Hepatocyte (in vitro differentiated cells): ENCODE results near the gene SERTAD3. TPM values are rescaled to one million over a fixed set of nuclear protein-coding genes. Genes with fewer than 3 reads are reported as not detected.

Source experiments
- DNase-seq: peaks from one replicate; pipeline ENCODE4 v3.0.0-alpha.2; 2016; ENCODE audit warnings: low spot score
- H2AFZ ChIP-seq: fragments of 200-600 bp; sonication (generic); 2 replicates; pipeline ENCODE4 v1.6.0; 2016; ENCODE audit warnings: antibody characterized with exemption, mild to moderate bottlenecking
- H3K27ac ChIP-seq: fragments of 200-600 bp; sonication (generic); 2 replicates; pipeline ENCODE4 v1.5.1; 2016; ENCODE audit warnings: mild to moderate bottlenecking
- H3K27me3 ChIP-seq: fragments of 200-600 bp; sonication (generic); 2 replicates; pipeline ENCODE4 v1.6.1; 2016
- H3K36me3 ChIP-seq: fragments of 200-600 bp; sonication (generic); replicated peaks from 2 replicates; pipeline ENCODE4 v1.5.1; 2016; ENCODE audit warnings: low read depth; ENCODE audit not compliant: insufficient read depth
- H3K4me1 ChIP-seq: fragments of 200-600 bp; sonication (generic); 2 replicates; pipeline ENCODE4 v1.5.1; 2016; ENCODE audit warnings: mild to moderate bottlenecking, moderate library complexity; ENCODE audit not compliant: insufficient read depth
- H3K4me2 ChIP-seq: fragments of 200-600 bp; sonication (generic); 2 replicates; pipeline ENCODE4 v1.6.0; 2016
- H3K4me3 ChIP-seq: fragments of 200-600 bp; sonication (generic); 2 replicates; pipeline ENCODE4 v1.5.1; 2016; ENCODE audit warnings: mild to moderate bottlenecking
- H3K79me2 ChIP-seq: fragments of 200-600 bp; sonication (generic); 2 replicates; pipeline ENCODE4 v1.6.0; 2017; ENCODE audit warnings: mild to moderate bottlenecking
- H3K9me2 ChIP-seq: fragments of 200-600 bp; sonication (generic); replicated peaks from 2 replicates; pipeline ENCODE4 v1.6.0; 2017; ENCODE audit warnings: mild to moderate bottlenecking; ENCODE audit not compliant: insufficient read depth
- H3K9me3 ChIP-seq: fragments of 200-600 bp; sonication (generic); 2 replicates; pipeline ENCODE4 v1.5.1; 2016; ENCODE audit warnings: low read depth, mild to moderate bottlenecking
- H4K20me1 ChIP-seq: fragments of 200-600 bp; sonication (generic); 2 replicates; pipeline ENCODE4 v1.6.0; 2016; ENCODE audit warnings: mild to moderate bottlenecking; ENCODE audit not compliant: insufficient read depth, poor library complexity, severe bottlenecking
- CTCF ChIP-seq: fragments of 200-600 bp; sonication (generic); IDR thresholded peaks from 2 replicates; pipeline ENCODE4 v1.5.1; 2016; ENCODE audit warnings: antibody characterized with exemption, mild to moderate bottlenecking; ENCODE audit not compliant: poor library complexity
- EZH2 ChIP-seq: fragments of 200-600 bp; sonication (generic); IDR thresholded peaks from 2 replicates; pipeline ENCODE4 v1.6.1; 2016; ENCODE audit warnings: antibody characterized with exemption, mild to moderate bottlenecking, borderline replicate concordance
- EZH2phosphoT487 ChIP-seq: fragments of 200-600 bp; sonication (generic); IDR thresholded peaks from one replicate; pipeline ENCODE4 v1.6.1; 2018; ENCODE audit warnings: antibody characterized with exemption, mild to moderate bottlenecking, low read depth, moderate library complexity; ENCODE audit not compliant: unreplicated experiment, severe bottlenecking
- WGBS: methylation state at CpG from one replicate; pipeline ENCODE4 v1.1.6; 2016; ENCODE audit warnings: low lambda C conversion rate; ENCODE audit errors: missing lambda C conversion rate; 5-methylcytosine and 5-hydroxymethylcytosine counted together
- polyA plus RNA-seq: library from polyadenylated mRNA; unstranded; fragments of >200 nt; fragmentation: Nextera tagmentation; extraction: Ambion mirVana; gene quantifications from 2 replicates; pipeline ENCODE4 v1.2.1, GENCODE V29; 2016
- total RNA-seq: library from RNA; depleted of rRNA; stranded (reverse); fragments of >200 nt; gene quantifications from 2 replicates; pipeline ENCODE4 v1.2.3, GENCODE V29; 2014

SERTAD3 gene
- total RNA-seq = 36.4 and 40.4 TPM in 2 replicates
- polyA plus RNA-seq = 62.2 and 64.0 TPM in 2 replicates

GRCh38 chr19:40444000-40444824 lies at the start of gene SERTAD3:
Gene SERTAD3 (minus strand): TSS chr19:40444335. CDS start chr19:40442080, 2,255 bp downstream.
- peaks cover 28% of the 10 kb centered on the region for H4K20me1 ChIP-seq
- H3K27ac ChIP-seq = peak within 1 kb of the TSS; percentile 98
- H3K4me3 ChIP-seq = peak within 1 kb of the TSS; percentile 60
- no peak for TF ChIP-seq EZH2phosphoT487
- no peak for TF ChIP-seq CTCF
- no peak for TF ChIP-seq EZH2
- H3K4me2 ChIP-seq = peak within 1 kb of the TSS; percentile 79
- DNase-seq = peak; percentile 99
- under 1% methylated on average over 33 of the region's 72 CpGs for WGBS
- no peaks in the 10 kb centered on the region for H3K27me3 ChIP-seq
- H3K9me2 ChIP-seq = no peaks in the 10 kb centered on the region
- H3K36me3 ChIP-seq = no peaks in the 10 kb centered on the region
- peak within 1 kb of the TSS; percentile 57 for H2AFZ ChIP-seq
- peaks cover 27% of the 10 kb centered on the region for H3K4me1 ChIP-seq
- H3K9me3 ChIP-seq = no peaks in the 10 kb centered on the region
- peaks cover 41% of the 10 kb centered on the region for H3K79me2 ChIP-seq

GRCh38 chr19:40493778-40494177 lies 49.6 kb upstream of the SERTAD3 start:
- 52% methylated on average over 4 of the region's 4 CpGs for WGBS
- H3K4me1 ChIP-seq = no peaks in the 10 kb centered on the region
- no peaks in the 10 kb centered on the region for H3K27me3 ChIP-seq

GRCh38 chr19:40492274-40492673 lies 48.1 kb upstream of the SERTAD3 start:
- Histone ChIP-seq H3K27me3 (peaks cover 5% of the 10 kb centered on the region), H3K27ac (no peak overlapping the region), H3K4me3 (no peak overlapping the region), H3K4me2 (no peak overlapping the region), H3K79me2 (no peaks in the 10 kb centered on the region), H3K9me3 (no peaks in the 10 kb centered on the region), H4K20me1 (no peaks in the 10 kb centered on the region), H3K9me2 (no peaks in the 10 kb centered on the region), H2AFZ (no peak overlapping the region), H3K4me1 (no peaks in the 10 kb centered on the region), H3K36me3 (no peaks in the 10 kb centered on the region)
- TF ChIP-seq CTCF (no peak), EZH2 (no peak), EZH2phosphoT487 (no peak)
- DNase-seq = no peak
- 94% methylated on average over 3 of the region's 3 CpGs for WGBS

More at GRCh38 chr19:40493778-40494177, 49.6 kb upstream of the SERTAD3 start:
- DNase-seq = no peak
- Histone ChIP-seq H3K9me3 (no peaks in the 10 kb centered on the region), H3K79me2 (no peaks in the 10 kb centered on the region), H3K36me3 (no peaks in the 10 kb centered on the region), H4K20me1 (no peaks in the 10 kb centered on the region), H3K27ac (no peak overlapping the region), H3K4me3 (no peak overlapping the region), H2AFZ (no peak overlapping the region), H3K4me2 (no peak overlapping the region), H3K9me2 (no peaks in the 10 kb centered on the region)
- no peak for TF ChIP-seq EZH2phosphoT487
- no peak for TF ChIP-seq CTCF
- TF ChIP-seq EZH2 = no peak
